Parathyroid adenoma (tissue), 2 donors: Measurements from ENCODE around the gene SLC4A11.
A peak's percentile ranks its signal among the peaks of the same experiment; 100 is the strongest.

ENCODE experiments used
- H2AFZ ChIP-seq: fragments of 300-600 bp; sonication (generic); one replicate; pipeline ENCODE4 v1.7.0; 2017; ENCODE audit warnings: antibody characterized with exemption, mild to moderate bottlenecking
- H3K27ac ChIP-seq: fragments of 300-600 bp; sonication (generic); one replicate; pipeline ENCODE4 v1.7.0; 2017
- H3K27me3 ChIP-seq: fragments of 300-600 bp; sonication (generic); one replicate; pipeline ENCODE4 v1.7.0; 2017; ENCODE audit warnings: low read length; ENCODE audit not compliant: control insufficient read depth, insufficient read depth
- H3K36me3 ChIP-seq: fragments of 300-600 bp; sonication (generic); one replicate; pipeline ENCODE4 v1.7.0; 2017; ENCODE audit warnings: low read length; ENCODE audit not compliant: control insufficient read depth, insufficient read depth
- H3K4me1 ChIP-seq: fragments of 300-600 bp; sonication (generic); one replicate; pipeline ENCODE4 v1.7.0; 2017; ENCODE audit warnings: control low read depth
- H3K4me2 ChIP-seq: fragments of 300-600 bp; sonication (generic); one replicate; pipeline ENCODE4 v1.7.0; 2017; ENCODE audit warnings: low read length
- H3K4me3 ChIP-seq: fragments of 300-600 bp; sonication (generic); one replicate; pipeline ENCODE4 v1.7.0; 2017; ENCODE audit warnings: low read depth, low read length
- H3K79me2 ChIP-seq: fragments of 300-600 bp; sonication (generic); one replicate; pipeline ENCODE4 v1.7.0; 2017; ENCODE audit warnings: control low read depth
- H3K9ac ChIP-seq: fragments of 300-600 bp; sonication (generic); one replicate; pipeline ENCODE4 v1.7.0; 2017; ENCODE audit warnings: mild to moderate bottlenecking
- H3K9me3 ChIP-seq: fragments of 300-600 bp; sonication (generic); one replicate; pipeline ENCODE4 v1.7.0; 2017; ENCODE audit warnings: low read length; ENCODE audit not compliant: control insufficient read depth
- CTCF ChIP-seq: fragments of 300-600 bp; sonication (generic); IDR thresholded peaks from one replicate; pipeline ENCODE4 v1.7.0; 2017; ENCODE audit warnings: antibody characterized with exemption, mild to moderate bottlenecking
- donor health status: primary hyperparathyroidism.

Gene SLC4A11

GRCh38 chr20:3255728-3256127 is 16.7 kb upstream of the SLC4A11 start:
- no peaks in the 10 kb centered on the region for H3K36me3 ChIP-seq
- H3K4me2 ChIP-seq, result no peak overlapping the region
- H2AFZ ChIP-seq, result no peak overlapping the region
- no peaks in the 10 kb centered on the region for H3K27me3 ChIP-seq
- no peak overlapping the region for H3K27ac ChIP-seq
- no peak overlapping the region for H3K9ac ChIP-seq
- no peaks in the 10 kb centered on the region for H3K9me3 ChIP-seq
- TF ChIP-seq CTCF, result no peak
- H3K4me3 ChIP-seq, result no peak overlapping the region
- H3K4me1 ChIP-seq, result no peaks in the 10 kb centered on the region
- H3K79me2 ChIP-seq, result no peaks in the 10 kb centered on the region

- Histone ChIP-seq H3K36me3 (no peaks in the 10 kb centered on the region), H3K4me2 (no peak overlapping the region), H3K4me3 (no peak overlapping the region), H3K79me2 (no peaks in the 10 kb centered on the region), H3K9ac (no peak overlapping the region), H3K27me3 (no peaks in the 10 kb centered on the region), H3K9me3 (no peaks in the 10 kb centered on the region), H3K27ac (no peak overlapping the region), H3K4me1 (no peaks in the 10 kb centered on the region), H2AFZ (no peak overlapping the region)
- TF ChIP-seq CTCF, result no peak
Measured at GRCh38 chr20:3251806-3252205, 12.8 kb upstream of the SLC4A11 start.

- no peaks in the 10 kb centered on the region for H3K27me3 ChIP-seq
- H3K27ac ChIP-seq, result no peak overlapping the region
- H3K36me3 ChIP-seq, result no peaks in the 10 kb centered on the region
- TF ChIP-seq CTCF, result no peak
- no peak overlapping the region for H3K4me3 ChIP-seq
- no peak overlapping the region for H3K4me2 ChIP-seq
- no peak overlapping the region for H2AFZ ChIP-seq
- H3K4me1 ChIP-seq, result no peaks in the 10 kb centered on the region
- no peak overlapping the region for H3K9ac ChIP-seq
- no peaks in the 10 kb centered on the region for H3K9me3 ChIP-seq
- H3K79me2 ChIP-seq, result no peaks in the 10 kb centered on the region
Measured at GRCh38 chr20:3250091-3250504, 11.1 kb upstream of the SLC4A11 start.

- H3K4me1 ChIP-seq, result no peaks in the 10 kb centered on the region
- no peaks in the 10 kb centered on the region for H3K27me3 ChIP-seq
- H3K9me3 ChIP-seq, result no peaks in the 10 kb centered on the region
- no peaks in the 10 kb centered on the region for H3K36me3 ChIP-seq
- H3K27ac ChIP-seq, result no peak overlapping the region
- H3K4me3 ChIP-seq, result no peak overlapping the region
- H3K9ac ChIP-seq, result no peak overlapping the region
- no peak for TF ChIP-seq CTCF
- H2AFZ ChIP-seq, result peak overlapping the region; percentile 11
- H3K79me2 ChIP-seq, result no peaks in the 10 kb centered on the region
- H3K4me2 ChIP-seq, result peak overlapping the region; percentile 26
Measured at GRCh38 chr20:3248993-3249347, 10.0 kb upstream of the SLC4A11 start.

- no peaks in the 10 kb centered on the region for H3K79me2 ChIP-seq
- H3K4me3 ChIP-seq, result no peak overlapping the region
- H3K9ac ChIP-seq, result no peak overlapping the region
- H3K27me3 ChIP-seq, result no peaks in the 10 kb centered on the region
- no peak for TF ChIP-seq CTCF
- H3K27ac ChIP-seq, result no peak overlapping the region
- H2AFZ ChIP-seq, result peak overlapping the region; percentile 11
- peak overlapping the region; percentile 26 for H3K4me2 ChIP-seq
- no peaks in the 10 kb centered on the region for H3K4me1 ChIP-seq
- no peaks in the 10 kb centered on the region for H3K36me3 ChIP-seq
- H3K9me3 ChIP-seq, result no peaks in the 10 kb centered on the region
Measured at GRCh38 chr20:3248167-3248992, 9.4 kb upstream of the SLC4A11 start.
